BJ (cell line): Measurements from ENCODE around the gene SRP54. TPM values are rescaled to one million over a fixed set of nuclear protein-coding genes. Genes with fewer than 3 reads are reported as not detected.

Source experiments
- CTCF ChIA-PET: fragments of 350-600 bp; formaldehyde crosslinking; extraction: SDS; loops from one replicate; lab custom pipeline; 2021; ENCODE audit warnings: antibody characterized with exemption, inconsistent platforms; lab: Yijun Ruan, JAX
- POLR2A ChIA-PET: fragments of 300-600 bp; sonication (Branson Sonifier 250); formaldehyde crosslinking; extraction: SDS; loops from one replicate; lab custom pipeline; 2021; ENCODE audit warnings: antibody characterized with exemption; lab: Charles Lee
- DNase-seq: peaks from one replicate; pipeline ENCODE4 v3.0.0-alpha.2; 2011; ENCODE audit warnings: low read depth
- H3K27me3 ChIP-seq: 2 replicates; pipeline ENCODE4 v1.6.0; 2011; ENCODE audit warnings: low read length; ENCODE audit not compliant: control insufficient read depth, insufficient read depth
- H3K36me3 ChIP-seq: 2 replicates; pipeline ENCODE4 v1.5.1; 2011; ENCODE audit warnings: low read length; ENCODE audit not compliant: control insufficient read depth, insufficient read depth
- H3K4me3 ChIP-seq: 2 replicates; pipeline ENCODE4 v1.5.1; 2011; ENCODE audit warnings: low read depth, mild to moderate bottlenecking, control low read depth, low read length
- polyA minus RNA-seq: library from RNA; depleted of rRNA, polyadenylated mRNA; stranded (reverse); fragments of >200 nt; gene quantifications from 2 replicates; pipeline ENCODE4 v1.2.3, GENCODE V29; 2011; rRNA and poly(A)+ RNA removed
- polyA plus RNA-seq: library from polyadenylated mRNA; depleted of rRNA; stranded (reverse); fragments of >200 nt; gene quantifications from 2 replicates; pipeline ENCODE4 v1.2.3, GENCODE V29; 2011; rRNA removed
- TF ChIP-seq, protein P1 (sequence below): IDR thresholded peaks from 2 replicates; pipeline ENCODE4 v1.5.1; 2011; ENCODE audit warnings: low read depth, mild to moderate bottlenecking, control low read depth, inconsistent platforms, low read length, moderate library complexity; ENCODE audit not compliant: insufficient read depth

Gene SRP54
- 25.6 and 36.0 TPM in 2 replicates for polyA plus RNA-seq
- polyA minus RNA-seq, result 16.9 and 26.6 TPM in 2 replicates

DNA sequence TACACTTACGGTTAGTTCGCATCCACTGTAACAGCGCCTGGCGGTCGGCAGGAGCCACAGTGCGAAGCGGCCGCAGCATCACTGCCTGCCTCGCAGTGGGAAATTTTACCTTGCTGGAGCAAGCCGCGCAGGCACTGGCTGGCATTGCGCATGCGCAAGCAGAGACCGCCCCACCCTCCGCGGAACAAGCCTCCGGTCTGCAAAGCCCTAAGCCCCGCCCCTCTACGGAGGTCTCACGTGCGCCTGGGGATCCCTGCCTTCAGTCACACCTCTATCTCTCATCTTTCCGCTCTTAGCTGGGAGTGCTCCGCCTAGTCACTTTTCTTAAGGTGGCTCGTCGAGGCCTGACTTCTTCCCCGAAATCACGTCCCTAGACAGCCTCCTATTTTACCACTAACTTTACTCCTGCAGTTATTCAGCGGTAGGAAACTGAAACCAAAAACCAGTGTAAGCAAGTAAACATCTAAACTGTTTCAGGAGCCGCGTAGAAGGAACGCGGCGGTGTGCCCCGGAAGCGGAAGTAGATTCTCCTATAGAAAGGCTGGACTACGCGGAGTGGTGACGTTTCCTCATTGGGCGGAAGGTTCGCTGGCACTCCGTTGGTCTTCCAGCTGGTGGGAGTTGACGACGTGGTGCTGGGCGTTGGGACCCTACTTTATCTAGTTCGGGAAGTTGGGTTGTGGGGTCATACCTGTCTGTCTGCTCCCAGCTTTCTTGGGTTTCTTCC, at the start of gene SRP54:
Gene SRP54, plus strand, starts transcription at position 572 of the 727 bp plus-strand sequence. CDS start 13,718 bp downstream, outside the sequence.
- TF ChIP-seq, protein P1, sequence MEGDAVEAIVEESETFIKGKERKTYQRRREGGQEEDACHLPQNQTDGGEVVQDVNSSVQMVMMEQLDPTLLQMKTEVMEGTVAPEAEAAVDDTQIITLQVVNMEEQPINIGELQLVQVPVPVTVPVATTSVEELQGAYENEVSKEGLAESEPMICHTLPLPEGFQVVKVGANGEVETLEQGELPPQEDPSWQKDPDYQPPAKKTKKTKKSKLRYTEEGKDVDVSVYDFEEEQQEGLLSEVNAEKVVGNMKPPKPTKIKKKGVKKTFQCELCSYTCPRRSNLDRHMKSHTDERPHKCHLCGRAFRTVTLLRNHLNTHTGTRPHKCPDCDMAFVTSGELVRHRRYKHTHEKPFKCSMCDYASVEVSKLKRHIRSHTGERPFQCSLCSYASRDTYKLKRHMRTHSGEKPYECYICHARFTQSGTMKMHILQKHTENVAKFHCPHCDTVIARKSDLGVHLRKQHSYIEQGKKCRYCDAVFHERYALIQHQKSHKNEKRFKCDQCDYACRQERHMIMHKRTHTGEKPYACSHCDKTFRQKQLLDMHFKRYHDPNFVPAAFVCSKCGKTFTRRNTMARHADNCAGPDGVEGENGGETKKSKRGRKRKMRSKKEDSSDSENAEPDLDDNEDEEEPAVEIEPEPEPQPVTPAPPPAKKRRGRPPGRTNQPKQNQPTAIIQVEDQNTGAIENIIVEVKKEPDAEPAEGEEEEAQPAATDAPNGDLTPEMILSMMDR, result peak; percentile 42
- H3K27me3 ChIP-seq, result no peaks in the 10 kb centered on the region
- H3K4me3 ChIP-seq, result peak within 1 kb of the TSS; percentile 53
- no peaks in the 10 kb centered on the region for H3K36me3 ChIP-seq
- ChIA-PET CTCF (interaction anchor here (0.6 to 0.9 kb wide), 2 partner anchors 279 to 289 kb away, joined by 3 read pairs; no protein-coding TSS in a partner anchor), POLR2A (interaction anchor here (0.6 to 1.3 kb wide), 2 partner anchors 64 to 78 kb away, joined by 3 to 7 read pairs; partner anchors contain the start of gene FAM177A1)
- DNase-seq, result peak; percentile 83

DNA sequence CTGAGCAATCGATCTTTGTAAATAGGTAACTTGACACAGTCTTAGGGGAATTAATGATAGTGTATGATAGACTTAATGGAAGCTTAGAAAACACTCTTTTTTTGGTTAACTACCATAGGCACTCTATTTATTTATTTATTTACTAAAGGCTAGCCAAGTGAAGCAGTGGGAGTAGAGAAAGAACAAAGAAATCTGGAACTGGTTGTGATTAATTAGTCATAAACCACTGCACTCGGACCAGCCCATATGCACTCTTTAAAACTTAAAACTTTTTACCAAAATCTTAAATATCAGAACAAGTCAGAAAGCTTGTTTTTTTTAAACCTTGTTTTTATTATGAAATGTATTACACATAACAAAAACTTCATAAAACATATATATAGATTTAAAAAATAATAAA, 49.5 kb upstream of the SRP54 start:
- no peak overlapping the region for H3K4me3 ChIP-seq
- no peaks in the 10 kb centered on the region for H3K36me3 ChIP-seq
- H3K27me3 ChIP-seq, result no peaks in the 10 kb centered on the region
- CTCF ChIA-PET, result no interaction called here
- TF ChIP-seq, protein P1, result no peak
- POLR2A ChIA-PET, result no interaction called here
- no peak for DNase-seq

DNA sequence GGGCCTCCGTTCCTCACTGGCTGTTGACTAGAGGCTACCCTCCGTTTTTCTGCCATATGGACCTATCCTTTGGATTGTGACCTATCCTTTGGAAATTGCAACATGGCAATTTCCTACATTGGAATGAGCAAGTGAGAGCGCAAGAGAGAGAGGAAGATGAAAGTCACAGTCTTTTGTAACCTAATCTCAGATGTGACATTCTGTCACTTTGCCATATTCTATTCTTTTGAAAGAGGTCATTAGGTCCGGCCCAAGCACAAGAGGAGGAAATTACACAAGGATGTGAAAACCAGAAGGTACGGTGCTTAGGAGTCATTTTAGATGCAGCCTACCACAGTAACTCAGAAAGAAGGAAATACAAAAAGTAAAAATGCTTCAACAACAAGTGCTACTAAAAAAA, 47.3 kb upstream of the SRP54 start:
- ChIA-PET CTCF (no interaction called here), POLR2A (interaction anchor here (0.5 kb wide), 1 partner anchor 75 kb away, joined by 3 read pairs; no protein-coding TSS in a partner anchor)
- H3K27me3 ChIP-seq, result no peaks in the 10 kb centered on the region
- no peak for DNase-seq
- TF ChIP-seq, protein P1, result no peak
- H3K36me3 ChIP-seq, result no peaks in the 10 kb centered on the region
- no peak overlapping the region for H3K4me3 ChIP-seq

DNA sequence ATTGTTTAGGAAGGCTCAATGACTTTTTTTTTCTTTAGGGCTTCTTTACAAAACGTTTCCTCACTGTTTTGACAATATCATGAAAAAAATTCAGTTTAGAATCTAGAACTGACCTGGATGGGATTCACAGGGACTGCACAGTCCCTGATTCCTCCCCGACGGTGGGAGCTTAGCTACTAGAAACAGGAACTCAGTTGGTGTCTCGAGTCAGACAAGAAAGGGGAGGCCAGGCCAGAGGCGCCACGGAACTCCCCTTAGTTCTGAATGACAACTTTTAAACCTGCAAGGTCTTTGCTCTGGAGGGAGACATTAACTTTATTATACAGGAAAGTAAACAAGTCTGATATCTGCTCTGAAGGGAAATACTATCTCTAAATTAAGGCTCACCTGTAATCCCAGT, 45.4 kb upstream of the SRP54 start:
- CTCF ChIA-PET, result no interaction called here
- no peak for DNase-seq
- Histone ChIP-seq H3K27me3 (no peaks in the 10 kb centered on the region), H3K4me3 (no peak overlapping the region), H3K36me3 (no peaks in the 10 kb centered on the region)
- POLR2A ChIA-PET, result interaction anchor here (0.7 kb wide), 1 partner anchor 19 kb away, joined by 15 read pairs; no protein-coding TSS in a partner anchor
- TF ChIP-seq, protein P1, result no peak

DNA sequence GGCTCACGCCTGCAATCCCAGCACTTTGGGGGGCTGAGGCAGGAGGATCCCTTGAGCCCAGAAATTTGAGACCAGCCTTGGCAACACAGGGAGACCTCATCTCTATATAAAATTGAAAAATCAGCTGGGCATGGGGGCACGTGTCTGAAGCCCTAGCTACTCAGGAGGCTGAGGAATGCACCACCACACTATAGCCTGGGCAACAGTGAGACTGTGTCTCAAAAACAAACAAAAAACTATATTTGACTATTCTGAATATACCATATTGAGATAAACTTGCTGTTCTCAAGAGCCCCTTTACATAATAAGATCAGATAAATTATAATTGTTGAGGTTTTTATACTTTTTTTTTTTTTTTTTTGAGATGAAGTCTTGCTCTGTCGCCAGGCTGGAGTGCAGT, 44.9 kb upstream of the SRP54 start:
- Histone ChIP-seq H3K27me3 (no peaks in the 10 kb centered on the region), H3K36me3 (no peaks in the 10 kb centered on the region), H3K4me3 (no peak overlapping the region)
- ChIA-PET CTCF (no interaction called here), POLR2A (interaction anchor here (0.6 to 0.7 kb wide), 3 partner anchors 19 to 238 kb away, joined by 3 to 15 read pairs (median 6); no protein-coding TSS in a partner anchor)
- TF ChIP-seq, protein P1, result no peak
- DNase-seq, result no peak
